Right lobe of liver (tissue), 6 donors: ENCODE data around the gene TSPY2. TPM values are rescaled to one million over a fixed set of nuclear protein-coding genes. Genes with fewer than 3 reads are reported as not detected.
"Not testable (repeated sequence)": the region's sequence is repeated elsewhere in the genome, so short reads cannot be mapped to it uniquely, and the experiment has no call there.

Source experiments
- ATAC-seq, 4 donors: fragments of 200-7000 bp; cut with Tn5 transposase; one replicate each; pipeline ENCODE4 v1.9.1; 2020; ENCODE audit warnings: mild to moderate bottlenecking in 4 of 4, moderate library complexity in 4 of 4
- DNase-seq, 3 donors: peaks; one replicate each; pipeline ENCODE4 v3.0.0-alpha.2; 2020
- H3K27ac ChIP-seq, 3 donors: fragments of 200-600 bp; one replicate each; pipeline ENCODE4 v1.8.0; 2022
- H3K27me3 ChIP-seq, 2 donors: fragments of 200-600 bp; one replicate each; pipeline ENCODE4 v1.8.0; 2022
- H3K36me3 ChIP-seq, 4 donors: fragments of 200-600 bp; sonication (generic) in 1 of 4; one replicate each; pipeline versions ENCODE4 v1.5.1 to v1.8.0; 2017 to 2022; ENCODE audit warnings: control low read depth in 1 of 4
- H3K4me1 ChIP-seq, 4 donors: fragments of 200-600 bp; sonication (generic) in 1 of 4; one replicate each; pipeline versions ENCODE4 v1.5.1 to v1.8.0; 2017 to 2022; ENCODE audit warnings: control low read depth in 1 of 4
- H3K4me3 ChIP-seq, 3 donors: fragments of 200-600 bp; one replicate each; pipeline ENCODE4 v1.8.0; 2022
- H3K9me3 ChIP-seq, 4 donors: fragments of 200-600 bp; sonication (generic) in 1 of 4; one replicate each; pipeline versions ENCODE4 v1.5.1 to v1.8.0; 2017 to 2022; ENCODE audit warnings: control low read depth in 1 of 4
- WGBS: methylation state at CpG from one replicate; pipeline ENCODE4 v1.1.6; 2018; ENCODE audit warnings: low coverage, low lambda C conversion rate; ENCODE audit not compliant: insufficient coverage; ENCODE audit errors: missing lambda C conversion rate; 5-methylcytosine and 5-hydroxymethylcytosine counted together
- intact Hi-C, 2 donors: fragments of 100-400 bp; cut with DNase I; formaldehyde crosslinking; loops; one replicate each; pipeline versions ENCODE4 v1.11.2 to v1.14.1; 2022
- long read RNA-seq: library from polyadenylated mRNA; unstranded; transcript quantifications from one replicate; pipeline ENCODE4 v2.0.0, GENCODE V29; 2019
- total RNA-seq, 6 experiments: library from RNA; depleted of rRNA in 2 of 6; stranded (reverse); fragments of >200 nt in 2 of 6; fragmentation: NEBNext Ultra II Directional in 3 of 6; extraction: Animal tissue kit (Norgen Biotek cat#: 25700) in 3 of 6; gene quantifications; one replicate each; pipeline versions ENCODE4 v1.1.0 to v1.2.4, GENCODE V29; 2016 to 2023
- donor health status: DM: no; HTN: yes; CAD: no.
- donor health status: DM: no; HTN: no; CAD: no.
- donor health status: DM: no; HTN: no; CAD: no.
- donor health status: DM: no; HTN: yes; CAD: no.
- donor health status: DM: no; HTN: yes; CAD: no.

The TSPY2 gene, protein sequence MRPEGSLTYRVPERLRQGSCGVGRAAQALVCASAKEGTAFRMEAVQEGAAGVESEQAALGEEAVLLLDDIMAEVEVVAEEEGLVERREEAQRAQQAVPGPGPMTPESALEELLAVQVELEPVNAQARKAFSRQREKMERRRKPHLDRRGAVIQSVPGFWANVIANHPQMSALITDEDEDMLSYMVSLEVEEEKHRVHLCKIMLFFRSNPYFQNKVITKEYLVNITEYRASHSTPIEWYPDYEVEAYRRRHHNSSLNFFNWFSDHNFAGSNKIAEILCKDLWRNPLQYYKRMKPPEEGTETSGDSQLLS
- total RNA-seq, result not detected
- long read RNA-seq, result 0 reads

DNA sequence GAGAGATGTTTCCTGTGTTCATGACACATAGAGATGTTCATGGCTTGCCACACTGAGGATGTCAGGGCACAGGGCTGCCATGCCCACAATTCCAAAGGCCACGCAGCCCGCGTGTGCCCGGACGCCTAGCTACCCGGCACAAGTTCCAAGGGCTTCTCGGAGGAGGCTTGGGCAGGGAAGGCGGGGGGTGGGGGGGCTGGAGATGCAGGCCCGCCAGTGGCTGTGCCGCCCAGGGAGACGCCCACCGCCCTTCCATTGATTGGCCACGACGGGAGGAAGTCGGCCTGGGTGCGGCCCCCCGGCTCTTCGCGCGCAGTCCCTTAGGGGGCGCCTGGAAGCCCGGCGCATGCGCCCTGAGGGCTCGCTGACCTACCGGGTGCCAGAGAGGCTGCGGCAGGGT lies at the start of gene TSPY2:
Gene TSPY2, plus strand, starts transcription at position 301 of the 400 bp plus-strand sequence. Its CDS starts 46 bp downstream, at position 347.
- H3K27ac ChIP-seq, H3K36me3 ChIP-seq, H3K27me3 ChIP-seq, ATAC-seq, DNase-seq, H3K9me3 ChIP-seq, intact Hi-C loops, H3K4me3 ChIP-seq, H3K4me1 ChIP-seq: not testable (repeated sequence)
- no CpG with 5 or more reads among the region's 27 CpGs for WGBS

DNA sequence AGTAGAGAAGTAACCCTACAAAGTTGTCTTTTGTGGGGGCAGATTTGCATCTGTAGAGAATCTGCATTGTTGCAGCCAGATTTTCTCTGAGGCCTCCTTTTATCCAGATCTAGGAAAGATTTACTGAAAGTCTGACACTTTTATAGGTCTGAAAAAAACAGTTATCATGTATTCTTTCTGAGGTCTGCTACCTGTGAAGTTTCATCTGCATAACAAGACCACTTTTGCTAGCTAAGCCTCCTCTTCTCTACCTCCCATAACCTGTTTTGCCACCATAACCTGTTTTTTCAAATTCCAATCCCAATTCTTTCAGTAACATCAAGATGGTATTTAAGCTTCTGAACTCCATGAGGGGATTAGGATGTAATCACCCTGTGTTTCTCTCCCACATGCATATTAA lies 36.5 kb upstream of the TSPY2 start:
- H3K4me3 ChIP-seq, H3K27me3 ChIP-seq, DNase-seq, H3K4me1 ChIP-seq, H3K27ac ChIP-seq, ATAC-seq, intact Hi-C loops, H3K9me3 ChIP-seq, H3K36me3 ChIP-seq: not testable (repeated sequence)

DNA sequence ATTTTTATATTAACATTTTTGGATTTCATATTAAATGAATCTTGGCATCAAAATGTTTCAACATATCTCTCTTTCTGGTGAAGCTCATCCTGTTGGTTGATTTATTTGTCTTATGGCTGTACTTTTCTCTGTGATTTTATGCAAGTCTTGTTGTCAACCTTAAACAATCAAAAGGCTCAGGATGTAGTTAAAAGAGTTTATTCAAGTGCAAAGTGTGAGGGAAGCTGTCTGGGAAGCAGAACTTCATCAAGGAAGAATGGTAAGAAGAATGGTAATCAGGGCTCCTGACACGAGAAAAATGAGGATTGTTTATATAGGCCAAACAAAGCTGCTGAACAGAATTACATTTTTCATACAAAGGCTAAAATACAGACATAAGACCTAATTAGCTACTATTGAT lies 29.0 kb upstream of the TSPY2 start:
- H3K4me3 ChIP-seq, DNase-seq, H3K4me1 ChIP-seq, H3K27me3 ChIP-seq, intact Hi-C loops, ATAC-seq, H3K36me3 ChIP-seq, H3K27ac ChIP-seq, H3K9me3 ChIP-seq: not testable (repeated sequence)
- WGBS, result no CpG with 5 or more reads among the region's 1 CpG

DNA sequence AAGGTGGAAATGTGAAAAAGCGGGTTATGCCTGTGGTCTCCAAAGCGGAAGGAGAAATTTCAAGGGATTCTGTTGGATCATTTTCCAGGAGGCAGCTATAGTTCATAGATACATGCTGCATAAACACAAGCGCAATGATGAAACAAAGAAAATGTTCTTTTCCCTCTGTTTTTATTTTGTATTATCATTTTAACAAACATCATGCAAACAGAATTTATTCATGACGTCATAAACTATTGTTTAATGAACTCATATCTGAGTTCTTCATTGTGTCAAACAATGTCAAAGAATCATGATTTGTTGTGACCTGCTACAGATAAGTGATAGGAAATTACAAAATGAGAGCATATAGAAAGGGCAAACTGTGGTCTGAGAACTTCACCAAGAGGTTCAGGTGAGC lies 23.8 kb downstream of the TSPY2 start:
- H3K27ac ChIP-seq, H3K36me3 ChIP-seq, DNase-seq, H3K4me3 ChIP-seq, H3K9me3 ChIP-seq, H3K27me3 ChIP-seq, ATAC-seq, intact Hi-C loops, H3K4me1 ChIP-seq: not testable (repeated sequence)
- WGBS, result no CpG with 5 or more reads among the region's 4 CpGs
